Large intestine (tissue), 3 donors: Measurements from ENCODE around the gene ZP4. TPM values are rescaled to one million over a fixed set of nuclear protein-coding genes. Genes with fewer than 3 reads are reported as not detected.
A peak's percentile ranks its signal among the peaks of the same experiment; 100 is the strongest.
"Not testable (repeated sequence)": the region's sequence is repeated elsewhere in the genome, so short reads cannot be mapped to it uniquely, and the experiment has no call there.

ENCODE experiments used
- DNase-seq, 2 donors: peaks; one replicate each; pipeline versions ENCODE4 v3.0.0 to v3.0.0-alpha.2; 2013
- H3K27ac ChIP-seq: one replicate; pipeline ENCODE4 v1.5.1; 2013; ENCODE audit warnings: low read length
- H3K27me3 ChIP-seq: 2 replicates; pipeline ENCODE4 v1.6.1; 2013; ENCODE audit warnings: low read length; ENCODE audit not compliant: control insufficient read depth, insufficient read depth
- H3K36me3 ChIP-seq: 2 replicates; pipeline ENCODE4 v1.6.1; 2013; ENCODE audit warnings: low read length; ENCODE audit not compliant: control insufficient read depth, insufficient read depth
- H3K4me1 ChIP-seq: one replicate; pipeline ENCODE4 v1.6.1; 2013; ENCODE audit warnings: low read length; ENCODE audit not compliant: control insufficient read depth, insufficient read depth
- H3K4me3 ChIP-seq: one replicate; pipeline ENCODE4 v1.5.1; 2013; ENCODE audit warnings: low read length
- H3K9me3 ChIP-seq: one replicate; pipeline ENCODE4 v1.6.1; 2013; ENCODE audit warnings: mild to moderate bottlenecking, low read depth, low read length, moderate library complexity; ENCODE audit not compliant: control insufficient read depth
- WGBS: methylation state at CpG from one replicate; pipeline ENCODE4 v1.1.5; 2013; ENCODE audit warnings: low lambda C conversion rate; ENCODE audit not compliant: insufficient coverage; 5-methylcytosine and 5-hydroxymethylcytosine counted together
- polyA plus RNA-seq: library from polyadenylated mRNA; unstranded; fragments of 120-200 nt; gene quantifications from one replicate; pipeline ENCODE4 v1.2.1, GENCODE V29; 2013

The ZP4 gene
- polyA plus RNA-seq, 1 donor = not detected

DNA sequence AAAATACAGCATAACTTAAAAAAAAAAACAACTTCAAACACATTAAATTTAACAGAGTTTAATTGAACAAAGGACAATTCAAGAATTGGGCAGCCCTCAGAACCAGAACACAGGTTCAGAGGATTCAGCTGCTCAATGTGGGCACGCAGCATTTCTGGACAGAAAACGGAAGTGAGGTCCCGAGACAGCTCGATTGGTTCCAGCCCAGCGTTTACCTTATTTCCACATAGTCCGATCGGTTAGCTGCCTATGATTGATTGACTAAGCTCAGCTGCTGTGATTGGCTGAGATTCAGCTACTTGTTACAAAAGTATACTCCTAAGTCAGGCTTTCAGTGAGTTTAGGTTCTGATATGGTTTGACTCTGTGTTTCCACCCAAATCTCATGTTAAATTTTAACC lies 33.3 kb downstream of the ZP4 start:
- Histone ChIP-seq H3K4me1 (no peaks in the 10 kb centered on the region), H3K36me3 (no peaks in the 10 kb centered on the region), H3K27ac (no peak overlapping the region), H3K27me3 (no peaks in the 10 kb centered on the region), H3K4me3 (no peak overlapping the region), H3K9me3 (no peaks in the 10 kb centered on the region)
- 80% methylated on average over 1 of the region's 7 CpGs for WGBS
- DNase-seq = no peak

DNA sequence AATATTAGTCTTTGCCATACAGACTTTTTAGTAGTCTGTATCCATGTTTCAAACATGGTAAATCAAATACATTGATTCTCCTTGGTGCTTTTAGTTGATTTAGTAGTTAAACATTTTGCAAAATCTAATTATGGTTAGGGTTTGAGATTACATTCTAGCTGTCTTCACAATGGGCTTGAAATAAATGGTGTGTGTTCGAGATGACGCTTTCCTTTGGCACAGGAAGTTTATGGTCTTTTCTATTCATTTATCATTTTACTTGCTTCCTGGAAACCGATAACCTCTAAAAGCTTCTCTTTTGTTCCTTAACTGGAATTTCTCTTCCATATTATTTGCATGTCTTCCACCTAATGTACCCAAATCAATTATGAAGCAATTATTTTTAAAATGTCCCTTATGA lies 38.4 kb downstream of the ZP4 start:
- Histone ChIP-seq H3K4me1 (no peaks in the 10 kb centered on the region), H3K27me3 (no peaks in the 10 kb centered on the region), H3K27ac (no peak overlapping the region), H3K36me3 (no peaks in the 10 kb centered on the region), H3K4me3 (no peak overlapping the region), H3K9me3 (no peaks in the 10 kb centered on the region)
- WGBS = 82% methylated on average over 3 of the region's 3 CpGs
- no peak for DNase-seq

DNA sequence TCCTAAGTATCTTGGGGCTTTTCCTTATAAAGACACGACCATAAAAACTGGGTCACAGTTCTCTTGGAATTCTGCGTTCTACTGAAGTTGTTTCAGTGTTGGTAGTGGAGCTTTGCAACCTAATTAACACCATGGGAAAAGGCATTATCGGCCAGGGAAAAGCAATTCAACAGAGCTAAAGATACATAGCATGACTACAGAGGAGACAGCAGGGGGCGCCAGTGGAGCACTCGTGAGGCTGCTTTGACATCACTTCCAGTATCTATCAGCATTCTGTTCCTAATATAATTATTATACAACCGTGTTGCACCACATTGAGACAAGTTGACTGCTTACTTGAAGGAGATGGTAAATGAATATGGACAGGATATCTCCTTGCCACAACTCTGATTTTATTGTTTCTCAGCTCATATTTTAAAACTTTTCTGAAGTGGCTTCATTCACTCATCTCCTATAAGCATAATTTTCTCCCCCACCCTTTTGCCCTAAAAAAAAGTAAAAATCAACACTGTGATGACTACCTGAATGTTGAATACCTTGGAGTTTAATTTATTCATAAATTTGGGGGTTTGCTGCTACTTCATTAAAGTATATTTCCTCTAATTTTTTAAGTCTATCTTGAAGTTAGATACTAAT lies 39.4 kb downstream of the ZP4 start:
- WGBS = 10% methylated on average over 2 of the region's 6 CpGs
- no peaks in the 10 kb centered on the region for H3K9me3 ChIP-seq
- H3K27me3 ChIP-seq = no peaks in the 10 kb centered on the region
- no peak overlapping the region for H3K4me3 ChIP-seq
- H3K4me1 ChIP-seq = no peaks in the 10 kb centered on the region
- no peak overlapping the region for H3K27ac ChIP-seq
- DNase-seq = peak; percentile 12 to 31
- no peaks in the 10 kb centered on the region for H3K36me3 ChIP-seq

DNA sequence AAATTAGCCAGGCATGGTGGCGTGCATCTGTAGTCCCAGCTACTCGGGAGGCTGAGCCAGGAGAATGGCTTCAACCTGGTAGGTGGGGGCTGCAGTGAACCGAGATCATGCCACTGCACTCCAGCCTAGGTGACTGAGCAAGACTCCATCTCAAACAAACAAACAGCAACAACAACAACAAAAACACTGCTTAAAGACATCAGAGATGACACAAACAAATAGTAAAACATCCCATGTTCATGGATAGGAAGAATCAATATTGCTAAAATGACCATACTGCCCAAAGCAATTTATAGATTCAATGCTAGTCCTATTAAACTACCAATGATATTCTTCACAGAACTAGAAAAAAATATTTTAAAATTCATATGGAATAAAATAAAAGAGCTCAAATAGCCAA lies 47.2 kb downstream of the ZP4 start:
- not testable (repeated sequence) for H3K9me3 ChIP-seq, H3K4me3 ChIP-seq
- no CpG with 5 or more reads among the region's 3 CpGs for WGBS

DNA sequence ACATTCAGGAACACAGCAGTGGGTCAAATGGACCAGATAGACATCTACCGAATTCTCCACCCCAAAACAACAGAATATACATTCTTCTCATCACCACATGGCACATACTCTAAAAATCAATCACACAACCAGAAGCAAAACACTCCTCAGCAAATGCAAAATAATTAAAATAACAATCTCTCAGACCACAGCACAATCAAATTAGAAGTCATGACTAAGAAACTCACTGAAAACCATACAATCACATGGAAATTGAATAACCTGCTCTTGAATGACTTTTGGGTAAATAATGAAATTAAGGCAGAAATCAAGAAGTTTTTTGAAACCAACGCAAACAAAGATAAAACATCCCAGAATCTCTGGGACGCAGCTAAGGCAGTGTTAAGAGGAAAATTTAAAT lies 49.2 kb downstream of the ZP4 start:
- H3K27me3 ChIP-seq = no peaks in the 10 kb centered on the region
- H3K36me3 ChIP-seq = no peaks in the 10 kb centered on the region
- H3K4me3 ChIP-seq = no peak overlapping the region
- no CpG with 5 or more reads among the region's 3 CpGs for WGBS
- no peak for DNase-seq
- no peak overlapping the region for H3K27ac ChIP-seq
- no peaks in the 10 kb centered on the region for H3K4me1 ChIP-seq
- no peaks in the 10 kb centered on the region for H3K9me3 ChIP-seq

More for the DNA sequence above, 47.2 kb downstream of the ZP4 start:
- not testable (repeated sequence) for DNase-seq, H3K27ac ChIP-seq, H3K4me1 ChIP-seq, H3K36me3 ChIP-seq, H3K27me3 ChIP-seq

DNA sequence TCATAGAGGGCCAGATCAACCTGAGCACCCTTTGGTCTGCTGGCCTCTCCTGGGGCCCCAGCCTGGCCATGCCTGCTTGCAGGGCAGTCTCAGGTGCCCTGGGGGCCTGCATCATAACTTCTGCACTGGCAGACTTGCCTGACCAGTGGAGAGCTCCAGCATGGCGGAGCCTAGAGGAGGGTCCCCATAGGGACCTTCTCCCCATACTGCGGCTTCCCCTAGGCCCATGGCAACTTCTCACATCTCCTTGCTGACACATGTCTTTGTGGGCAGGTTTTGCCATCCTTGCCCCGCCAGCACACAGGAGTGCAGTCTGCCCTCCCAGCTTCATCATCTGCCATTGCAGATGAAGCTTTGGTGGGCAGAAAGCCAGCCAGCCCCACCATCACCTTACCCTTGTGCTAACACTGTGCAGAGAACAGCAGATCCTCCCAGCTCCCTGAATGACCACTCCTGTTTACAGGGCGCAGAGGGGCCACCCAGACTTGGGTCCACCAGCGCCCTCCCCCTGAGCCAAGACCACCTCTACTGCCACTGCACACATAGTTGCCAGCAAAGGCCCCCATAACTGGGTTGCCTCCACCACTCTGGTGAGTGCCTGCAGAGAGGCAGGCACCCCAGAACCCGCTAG lies 51.7 kb downstream of the ZP4 start:
- no peaks in the 10 kb centered on the region for H3K9me3 ChIP-seq
- H3K4me3 ChIP-seq = no peak overlapping the region
- H3K27ac ChIP-seq = no peak overlapping the region
- no CpG with 5 or more reads among the region's 6 CpGs for WGBS
- no peaks in the 10 kb centered on the region for H3K27me3 ChIP-seq
- no peak for DNase-seq
- H3K36me3 ChIP-seq = no peaks in the 10 kb centered on the region
- no peaks in the 10 kb centered on the region for H3K4me1 ChIP-seq

DNA sequence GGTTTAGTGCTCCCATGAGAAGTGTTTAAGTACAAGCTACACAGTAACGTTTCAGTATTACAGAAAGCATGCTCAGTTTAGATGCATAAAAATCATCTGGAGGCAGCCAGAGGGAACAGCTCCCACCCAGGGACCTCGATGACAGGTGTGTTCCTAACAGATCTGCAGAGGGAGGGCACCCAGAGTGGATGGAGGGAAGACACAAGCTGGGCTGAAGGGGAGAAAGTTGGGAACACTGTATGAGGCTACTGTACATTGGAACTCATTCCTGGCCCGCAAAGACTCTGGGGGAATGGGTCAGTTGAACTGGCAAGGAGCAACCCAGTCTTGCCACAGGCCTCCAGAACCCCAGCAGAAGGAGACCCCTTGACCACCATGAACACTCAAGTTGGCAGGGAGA lies 52.4 kb downstream of the ZP4 start:
- DNase-seq = no peak
- Histone ChIP-seq H3K36me3 (no peaks in the 10 kb centered on the region), H3K27me3 (no peaks in the 10 kb centered on the region), H3K4me3 (no peak overlapping the region), H3K27ac (no peak overlapping the region), H3K4me1 (no peaks in the 10 kb centered on the region), H3K9me3 (no peaks in the 10 kb centered on the region)
- WGBS = no CpG with 5 or more reads among the region's 3 CpGs

DNA sequence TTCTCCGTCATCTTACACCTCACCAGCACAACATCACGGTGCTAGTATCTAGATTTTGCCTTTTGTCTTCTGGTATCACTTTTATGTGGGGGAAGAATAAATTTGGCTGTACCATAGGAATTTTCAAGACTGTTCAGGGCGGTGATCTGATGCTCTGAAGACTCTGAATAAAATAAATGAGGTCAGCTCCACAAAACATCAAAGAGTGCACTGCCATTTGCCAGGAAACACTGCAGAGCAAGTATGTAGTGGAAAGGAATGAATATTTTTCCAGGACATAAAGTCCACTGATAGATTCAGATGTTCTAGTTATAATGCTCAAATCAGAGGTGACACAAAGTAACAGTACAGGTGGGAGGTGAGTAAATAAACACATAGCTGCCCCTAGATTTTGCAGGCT lies 56.3 kb downstream of the ZP4 start:
- no peaks in the 10 kb centered on the region for H3K4me1 ChIP-seq
- DNase-seq = no peak
- WGBS = 88% methylated on average over 1 of the region's 3 CpGs

DNA sequence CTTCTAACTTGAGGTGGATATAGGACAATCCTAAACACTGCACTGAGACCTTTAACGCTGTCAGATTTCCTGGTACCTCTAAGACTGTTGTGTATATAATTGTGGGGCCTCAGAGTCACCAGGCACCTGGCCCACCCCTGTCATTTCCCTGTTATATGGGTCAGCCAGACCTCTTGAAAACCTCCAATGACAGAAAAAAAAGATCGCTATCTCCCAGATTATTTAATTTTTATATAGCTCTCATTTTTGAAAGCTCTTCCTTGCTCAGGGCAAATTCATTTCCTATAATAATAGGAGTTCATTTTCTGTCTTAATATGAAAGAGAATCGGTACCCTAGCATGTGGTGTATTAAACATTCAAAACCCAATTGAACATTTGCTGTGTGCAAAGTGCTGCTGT lies 56.7 kb downstream of the ZP4 start:
- Histone ChIP-seq H3K9me3 (no peaks in the 10 kb centered on the region), H3K27me3 (no peaks in the 10 kb centered on the region), H3K4me1 (no peaks in the 10 kb centered on the region), H3K36me3 (no peaks in the 10 kb centered on the region), H3K4me3 (no peak overlapping the region), H3K27ac (no peak overlapping the region)
- no CpG with 5 or more reads among the region's 3 CpGs for WGBS
- DNase-seq = no peak

More for the DNA sequence above, 56.3 kb downstream of the ZP4 start:
- Histone ChIP-seq H3K4me3 (no peak overlapping the region), H3K27ac (no peak overlapping the region), H3K27me3 (no peaks in the 10 kb centered on the region), H3K9me3 (no peaks in the 10 kb centered on the region), H3K36me3 (no peaks in the 10 kb centered on the region)

DNA sequence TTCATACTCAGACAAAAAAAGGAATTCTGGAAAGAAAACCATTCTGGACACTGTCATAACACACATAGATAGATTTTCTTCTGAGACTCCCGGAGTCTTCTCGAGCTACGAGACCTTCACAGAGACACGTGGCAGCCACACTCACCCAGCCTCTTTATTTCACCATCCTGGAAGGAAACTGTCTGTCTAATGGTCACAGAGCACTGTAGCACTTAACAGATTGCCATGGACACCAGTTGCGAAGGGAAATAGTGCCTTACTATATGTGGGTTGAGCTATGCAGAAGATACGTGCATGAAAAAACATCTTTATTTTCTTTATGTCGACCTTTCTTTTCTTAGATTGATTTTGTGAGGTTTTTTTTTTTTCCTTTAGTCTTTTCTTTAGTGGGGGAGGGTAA lies 57.9 kb downstream of the ZP4 start:
- Histone ChIP-seq H3K4me3 (no peak overlapping the region), H3K27ac (no peak overlapping the region), H3K36me3 (no peaks in the 10 kb centered on the region), H3K9me3 (no peaks in the 10 kb centered on the region), H3K4me1 (no peaks in the 10 kb centered on the region), H3K27me3 (no peaks in the 10 kb centered on the region)
- WGBS = 75% methylated on average over 2 of the region's 7 CpGs
- no peak for DNase-seq
